GM21390 (cell line): ENCODE data around the gene SERPINB6.

Experiments
- ATAC-seq: cut with Tn5 transposase; IDR thresholded peaks from one replicate; pipeline ENCODE4 v1.9.1; 2021; ENCODE audit not compliant: unreplicated experiment

Gene SERPINB6

GRCh38 chr6:2999618-3000557 is 28.5 kb upstream of the SERPINB6 start, which contains the start of gene NQO2:
NQO2 (plus strand) TSS chr6:2999894; CDS start chr6:3006553, 6,659 bp downstream.
- ATAC-seq, result peak; percentile 57

- ATAC-seq, result peak; percentile 15
Observed at GRCh38 chr6:2998998-2999617, 27.7 kb upstream of the SERPINB6 start.

GRCh38 chr6:2998249-2998997 is 27.1 kb upstream of the SERPINB6 start:
- peak; percentile 51 for ATAC-seq

GRCh38 chr6:2993755-2994317 is 22.5 kb upstream of the SERPINB6 start:
- ATAC-seq, result no peak

- no peak for ATAC-seq
Observed at GRCh38 chr6:2992330-2992979, 21.1 kb upstream of the SERPINB6 start.

- no peak for ATAC-seq
Observed at GRCh38 chr6:2990932-2991506, 19.7 kb upstream of the SERPINB6 start.

- ATAC-seq, result no peak
Observed at GRCh38 chr6:2990248-2990931, 19.0 kb upstream of the SERPINB6 start.

GRCh38 chr6:2989332-2990247 is 18.2 kb upstream of the SERPINB6 start:
- peak; percentile 66 for ATAC-seq

GRCh38 chr6:2988426-2989331 is 17.3 kb upstream of the SERPINB6 start:
- ATAC-seq, result peak; percentile 68

- no peak for ATAC-seq
Observed at GRCh38 chr6:2988094-2988425, 16.7 kb upstream of the SERPINB6 start.

GRCh38 chr6:2986722-2987221 is 15.4 kb upstream of the SERPINB6 start:
- no peak for ATAC-seq

GRCh38 chr6:2984738-2985406 is 13.5 kb upstream of the SERPINB6 start:
- no peak for ATAC-seq

- no peak for ATAC-seq
Observed at GRCh38 chr6:2982426-2983117, 11.2 kb upstream of the SERPINB6 start.

GRCh38 chr6:2980465-2980855 is 9.1 kb upstream of the SERPINB6 start:
- no peak for ATAC-seq

GRCh38 chr6:2979819-2980464 is 8.6 kb upstream of the SERPINB6 start:
- ATAC-seq, result no peak

- ATAC-seq, result no peak
Observed at GRCh38 chr6:2978923-2979322, 7.6 kb upstream of the SERPINB6 start.
